ENCODE measurements around the gene CYB561.

- TF ChIP-seq POLR2AphosphoS5 (IDR thresholded peaks at IDR 0.05; ENCODE audit: low read depth, low read length), result no peak
- TF ChIP-seq REST (IDR thresholded peaks at IDR 0.05; ENCODE audit: insufficient read depth in 1 of 2, low read depth in 2 of 2, low read length in 1 of 2), result no peak
- no peak for TF ChIP-seq TCF7L2 (IDR thresholded peaks at IDR 0.05; ENCODE audit: low read depth, low read length)
Measured at GRCh38 chr17:63458478-63458877, 12.4 kb upstream of the CYB561 start.

Measured in Panc1 (cell line).